Prostate gland (tissue), 2 donors: Measurements from ENCODE around the gene GPC5. TPM values are rescaled to one million over a fixed set of nuclear protein-coding genes. Genes with fewer than 3 reads are reported as not detected.

Source experiments
- DNase-seq: peaks from one replicate; pipeline ENCODE4 v3.0.0-alpha.2; 2019; ENCODE audit warnings: low spot score
- H3K27ac ChIP-seq, 2 donors: fragments of 200-600 bp; sonication (generic); 2 replicates each; pipeline ENCODE4 v1.5.1; 2017 to 2019
- H3K27me3 ChIP-seq: fragments of 200-600 bp; sonication (generic); replicated peaks from 2 replicates; pipeline ENCODE4 v1.5.1; 2019; ENCODE audit not compliant: insufficient read depth
- H3K36me3 ChIP-seq, 2 donors: fragments of 200-600 bp; sonication (generic); 1 replicate in 1 of 2; 2 replicates in 1 of 2; pipeline versions ENCODE4 v1.5.1 to v1.8.1; 2017 to 2019
- H3K4me1 ChIP-seq: fragments of 200-600 bp; sonication (generic); replicated peaks from 2 replicates; pipeline ENCODE4 v1.5.1; 2019
- H3K4me3 ChIP-seq, 2 donors: fragments of 200-600 bp; sonication (generic); 2 replicates each; pipeline ENCODE4 v1.5.1; 2017 to 2019
- H3K9me3 ChIP-seq: fragments of 200-600 bp; sonication (generic); 2 replicates; pipeline ENCODE4 v1.5.1; 2017
- POLR2A ChIP-seq: fragments of 450-650 bp; IDR thresholded peaks from one replicate; pipeline ENCODE4 v1.6.1; 2016; ENCODE audit warnings: antibody characterized with exemption, mild to moderate bottlenecking
- POLR2AphosphoS5 ChIP-seq: sonication (generic); formaldehyde crosslinking; IDR thresholded peaks from one replicate; pipeline ENCODE4 v1.6.1; 2017; ENCODE audit warnings: antibody characterized with exemption
- WGBS: methylation state at CpG from one replicate; pipeline ENCODE4 v1.1.5; 2018; 5-methylcytosine and 5-hydroxymethylcytosine counted together
- intact Hi-C: fragments of 100-400 bp; cut with DNase I; formaldehyde crosslinking; loops from one replicate; pipeline ENCODE4 v1.14.2; 2022
- total RNA-seq, 2 donors: library from RNA; depleted of rRNA; stranded (reverse); fragments of >200 nt; gene quantifications; one replicate each; pipeline ENCODE4 v1.1.0, GENCODE V29; 2016
- TF ChIP-seq, protein P1 (sequence below), 4 experiments: fragments of 200-600 bp in 2 of 4; fragments of 450-650 bp in 2 of 4; sonication (generic) in 2 of 4; IDR thresholded peaks; 1 replicate in 3 of 4; 2 replicates in 1 of 4; pipeline ENCODE4 v1.5.1; 2016 to 2019; ENCODE audit warnings: antibody characterized with exemption in 4 of 4, mild to moderate bottlenecking in 2 of 4, moderate library complexity in 2 of 4

The GPC5 gene
- total RNA-seq, 2 donors from 2014 or later = 0.23 to 35.0 TPM

DNA sequence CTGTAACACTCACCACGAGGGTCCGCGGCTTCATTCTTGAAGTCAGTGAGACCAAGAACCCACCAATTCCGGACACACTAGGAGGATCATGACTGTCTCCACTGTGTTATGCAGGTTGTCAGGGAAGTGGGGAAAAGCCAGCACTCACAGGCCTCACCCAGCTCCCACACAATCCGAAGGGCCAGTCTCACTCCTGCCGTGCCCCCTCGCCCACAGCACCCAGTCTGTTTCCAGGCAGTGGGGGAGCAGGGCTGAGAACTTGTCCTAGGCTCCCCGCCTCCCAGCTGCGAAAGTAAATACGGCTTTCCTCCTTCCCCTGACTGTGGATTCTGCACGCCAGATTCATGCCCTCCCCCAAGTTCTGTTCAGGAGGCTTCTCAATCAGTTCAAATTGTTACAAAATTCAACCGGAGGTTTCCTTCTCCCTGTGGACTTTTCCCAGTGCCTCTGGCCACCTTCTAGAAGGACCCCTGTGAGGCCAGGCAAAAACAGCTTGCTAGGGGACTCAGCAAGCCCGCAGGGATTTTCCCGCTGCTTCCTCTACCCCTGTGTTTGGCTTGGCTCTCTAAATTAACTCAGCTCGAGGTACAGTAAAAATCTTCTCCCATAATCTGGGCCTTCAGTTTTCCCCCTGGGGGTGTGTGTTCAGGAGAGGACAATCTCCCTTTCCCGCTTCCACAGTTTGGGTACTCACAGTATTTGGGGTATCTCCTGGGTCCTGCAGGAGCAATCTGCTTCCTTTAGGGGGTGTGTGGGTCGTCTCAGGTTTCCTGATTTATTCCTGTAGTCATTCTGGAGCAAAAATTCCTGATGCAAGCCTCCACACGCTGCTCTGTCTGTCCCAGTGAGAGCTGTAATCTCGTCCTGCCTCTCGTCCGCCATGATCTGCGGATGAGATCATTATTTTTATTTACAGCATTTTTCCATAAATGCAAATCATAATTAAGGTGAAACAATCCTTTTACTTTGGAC is 899.8 kb downstream of the GPC5 start:
- no peak for DNase-seq
- TF ChIP-seq POLR2A (no peak), POLR2AphosphoS5 (no peak)
- TF ChIP-seq, protein P1, sequence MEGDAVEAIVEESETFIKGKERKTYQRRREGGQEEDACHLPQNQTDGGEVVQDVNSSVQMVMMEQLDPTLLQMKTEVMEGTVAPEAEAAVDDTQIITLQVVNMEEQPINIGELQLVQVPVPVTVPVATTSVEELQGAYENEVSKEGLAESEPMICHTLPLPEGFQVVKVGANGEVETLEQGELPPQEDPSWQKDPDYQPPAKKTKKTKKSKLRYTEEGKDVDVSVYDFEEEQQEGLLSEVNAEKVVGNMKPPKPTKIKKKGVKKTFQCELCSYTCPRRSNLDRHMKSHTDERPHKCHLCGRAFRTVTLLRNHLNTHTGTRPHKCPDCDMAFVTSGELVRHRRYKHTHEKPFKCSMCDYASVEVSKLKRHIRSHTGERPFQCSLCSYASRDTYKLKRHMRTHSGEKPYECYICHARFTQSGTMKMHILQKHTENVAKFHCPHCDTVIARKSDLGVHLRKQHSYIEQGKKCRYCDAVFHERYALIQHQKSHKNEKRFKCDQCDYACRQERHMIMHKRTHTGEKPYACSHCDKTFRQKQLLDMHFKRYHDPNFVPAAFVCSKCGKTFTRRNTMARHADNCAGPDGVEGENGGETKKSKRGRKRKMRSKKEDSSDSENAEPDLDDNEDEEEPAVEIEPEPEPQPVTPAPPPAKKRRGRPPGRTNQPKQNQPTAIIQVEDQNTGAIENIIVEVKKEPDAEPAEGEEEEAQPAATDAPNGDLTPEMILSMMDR (IDR thresholded peaks at IDR 0.05) = no peak
- intact Hi-C loops = no loop called here
- H3K9me3 ChIP-seq = no peaks in the 10 kb centered on the region
- no peak overlapping the region for H3K27ac ChIP-seq
- H3K36me3 ChIP-seq = no peaks in the 10 kb centered on the region
- no peaks in the 10 kb centered on the region for H3K4me1 ChIP-seq
- WGBS = 76% methylated on average over 22 of the region's 22 CpGs
- no peaks in the 10 kb centered on the region for H3K27me3 ChIP-seq
- no peak overlapping the region for H3K4me3 ChIP-seq

DNA sequence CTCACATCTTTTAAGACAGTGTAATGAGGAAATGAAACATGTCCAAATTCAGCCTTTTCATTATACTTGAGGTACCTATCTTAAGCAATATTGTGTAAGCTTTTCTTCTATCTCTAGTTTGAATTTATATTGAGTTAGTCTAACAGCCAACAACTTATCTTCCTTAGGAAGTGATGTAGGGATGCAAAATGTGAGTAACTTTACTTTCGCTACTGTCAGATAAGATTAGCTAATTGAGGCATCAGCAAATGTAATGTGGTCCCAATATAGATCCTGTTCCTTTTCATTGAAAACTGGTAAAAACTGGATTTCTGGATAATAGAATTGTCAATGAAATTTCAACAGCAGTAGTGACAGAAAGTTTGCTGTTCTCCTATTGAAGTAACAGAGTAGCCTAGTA is 902.2 kb downstream of the GPC5 start:
- H3K4me3 ChIP-seq = no peak overlapping the region
- no peaks in the 10 kb centered on the region for H3K9me3 ChIP-seq
- no peaks in the 10 kb centered on the region for H3K4me1 ChIP-seq
- no peak for DNase-seq
- no peaks in the 10 kb centered on the region for H3K27me3 ChIP-seq
- no peak overlapping the region for H3K27ac ChIP-seq
- intact Hi-C loops = no loop called here
- no peaks in the 10 kb centered on the region for H3K36me3 ChIP-seq
- WGBS = 100% methylated on average over 1 of the region's 1 CpG
- TF ChIP-seq POLR2AphosphoS5 (no peak), POLR2A (no peak)
- TF ChIP-seq, protein P1 (IDR thresholded peaks at IDR 0.05) = no peak

DNA sequence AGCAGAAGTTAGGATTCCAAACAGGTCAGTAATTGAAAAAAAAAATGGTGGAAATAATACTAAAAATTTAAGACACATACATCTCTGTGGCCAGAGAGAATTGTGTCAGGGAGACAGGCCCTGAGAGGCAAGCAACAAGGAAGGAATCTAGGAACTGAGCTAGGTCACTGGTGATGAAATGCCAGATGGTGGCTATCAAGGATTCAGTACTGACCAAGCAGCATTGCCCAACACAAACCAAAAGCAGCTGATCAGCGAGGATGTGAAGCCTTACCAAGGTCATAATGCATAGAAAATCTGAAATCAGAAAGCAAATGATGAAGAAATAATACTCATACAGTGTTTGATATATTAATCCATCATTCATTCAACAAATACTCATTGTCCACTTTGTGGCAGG is 905.0 kb downstream of the GPC5 start:
- 87% methylated on average over 1 of the region's 1 CpG for WGBS
- DNase-seq = no peak
- H3K4me3 ChIP-seq = no peak overlapping the region
- no peak overlapping the region for H3K27ac ChIP-seq
- intact Hi-C loops = no loop called here
- no peaks in the 10 kb centered on the region for H3K9me3 ChIP-seq
- TF ChIP-seq, protein P1 (IDR thresholded peaks at IDR 0.05) = no peak
- TF ChIP-seq POLR2A (no peak), POLR2AphosphoS5 (no peak)
- no peaks in the 10 kb centered on the region for H3K4me1 ChIP-seq
- no peaks in the 10 kb centered on the region for H3K36me3 ChIP-seq
- H3K27me3 ChIP-seq = no peaks in the 10 kb centered on the region

DNA sequence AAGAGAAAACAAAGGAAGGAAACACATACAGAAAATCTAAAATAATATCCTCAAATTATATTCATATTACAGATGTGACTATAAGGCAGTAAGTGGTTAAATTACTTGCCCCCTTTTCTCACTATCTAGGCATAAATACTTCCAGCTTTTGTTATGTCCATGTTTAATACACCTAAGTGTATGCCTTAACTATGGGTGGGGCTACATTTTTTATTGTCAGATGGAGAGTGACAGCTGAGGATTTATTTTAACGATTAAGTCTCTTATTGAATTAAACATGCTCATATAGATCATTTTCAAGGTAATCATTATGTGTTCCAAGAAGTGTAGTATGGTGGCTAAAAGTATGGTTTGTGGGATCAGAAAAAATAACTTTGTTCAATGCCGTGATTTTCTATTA is 909.3 kb downstream of the GPC5 start:
- Histone ChIP-seq H3K27me3 (no peaks in the 10 kb centered on the region), H3K4me1 (no peaks in the 10 kb centered on the region), H3K27ac (no peak overlapping the region), H3K36me3 (no peaks in the 10 kb centered on the region), H3K9me3 (no peaks in the 10 kb centered on the region), H3K4me3 (no peak overlapping the region)
- 85% methylated on average over 2 of the region's 2 CpGs for WGBS
- intact Hi-C loops = no loop called here
- TF ChIP-seq POLR2AphosphoS5 = no peak
- no peak for TF ChIP-seq POLR2A
- TF ChIP-seq, protein P1 (IDR thresholded peaks at IDR 0.05) = no peak
- DNase-seq = no peak

DNA sequence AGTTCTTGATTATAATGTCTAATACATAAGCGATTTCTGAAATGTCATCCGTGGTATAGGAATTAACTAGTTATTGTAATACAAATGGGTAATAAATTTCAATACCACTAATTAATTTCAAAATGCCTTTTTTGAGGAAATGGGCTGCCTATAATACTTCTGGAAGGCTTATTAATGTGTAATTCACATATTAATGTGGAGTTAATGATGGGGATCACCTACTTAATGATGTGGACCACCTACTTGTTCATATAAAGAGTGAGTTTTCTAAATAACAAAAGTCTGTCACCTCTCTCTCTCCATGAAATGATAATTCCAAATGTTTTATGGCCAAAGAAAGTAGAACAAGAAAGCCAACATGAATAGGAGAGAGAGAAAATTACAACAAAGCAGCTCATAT is 914.4 kb downstream of the GPC5 start:
- Histone ChIP-seq H3K4me3 (no peak overlapping the region), H3K36me3 (no peaks in the 10 kb centered on the region), H3K27me3 (no peaks in the 10 kb centered on the region), H3K27ac (no peak overlapping the region), H3K9me3 (no peaks in the 10 kb centered on the region), H3K4me1 (no peaks in the 10 kb centered on the region)
- no peak for DNase-seq
- TF ChIP-seq POLR2AphosphoS5 (no peak), POLR2A (no peak)
- TF ChIP-seq, protein P1 (IDR thresholded peaks at IDR 0.05) = no peak
- intact Hi-C loops = no loop called here
- WGBS = 90% methylated on average over 2 of the region's 2 CpGs
